Neural crest cell (in vitro differentiated cells): ENCODE results near the gene CYP27A1. TPM values are rescaled to one million over a fixed set of nuclear protein-coding genes. Genes with fewer than 3 reads are reported as not detected.

Source experiments
- DNase-seq: peaks from one replicate; pipeline ENCODE4 v3.0.0; 2021; ENCODE audit warnings: low read depth, mixed read lengths, low spot score
- H3K27ac Mint-ChIP-seq: one replicate; pipeline ENCODE4 v1.8.0; 2021; ENCODE audit warnings: mild to moderate bottlenecking, mixed read lengths; ENCODE audit not compliant: unreplicated experiment
- H3K27me3 Mint-ChIP-seq: 2 replicates; pipeline ENCODE4 v1.8.0; 2021; ENCODE audit warnings: low read depth, mild to moderate bottlenecking, mixed read lengths
- H3K36me3 Mint-ChIP-seq: 2 replicates; pipeline ENCODE4 v1.8.0; 2021; ENCODE audit warnings: low read depth, mild to moderate bottlenecking, mixed read lengths
- H3K4me1 Mint-ChIP-seq: 2 replicates; pipeline ENCODE4 v1.8.0; 2021; ENCODE audit warnings: mixed read lengths
- H3K4me3 Mint-ChIP-seq: one replicate; pipeline ENCODE4 v1.8.0; 2021; ENCODE audit warnings: mild to moderate bottlenecking, mixed read lengths
- H3K9me3 Mint-ChIP-seq: 2 replicates; pipeline ENCODE4 v1.8.0; 2021; ENCODE audit warnings: mixed read lengths
- CTCF ChIP-seq: fragments of 200-600 bp; sonication (generic); conservative IDR thresholded peaks from 2 replicates; pipeline ENCODE4 v1.5.0; 2021; ENCODE audit warnings: antibody characterized with exemption, mild to moderate bottlenecking
- total RNA-seq: library from RNA; stranded (reverse); gene quantifications from 2 replicates; pipeline ENCODE4 v1.2.1, GENCODE V29; 2021

Gene CYP27A1
- total RNA-seq, 1 donor from 2014 or later, result 3.2 TPM

GRCh38 chr2:218854860-218855259 lies 72.9 kb downstream of the CYP27A1 start:
- H3K9me3 Mint-ChIP-seq, result no peaks in the 10 kb centered on the region
- H3K27me3 Mint-ChIP-seq, result peaks cover 89% of the 10 kb centered on the region
- no peak for DNase-seq
- H3K27ac Mint-ChIP-seq, result no peak overlapping the region
- no peaks in the 10 kb centered on the region for H3K4me1 Mint-ChIP-seq
- H3K4me3 Mint-ChIP-seq, result no peak overlapping the region
- no peak for TF ChIP-seq CTCF
- no peaks in the 10 kb centered on the region for H3K36me3 Mint-ChIP-seq

- peaks cover 5% of the 10 kb centered on the region for H3K4me1 Mint-ChIP-seq
- no peak overlapping the region for H3K27ac Mint-ChIP-seq
- DNase-seq, result no peak
- H3K27me3 Mint-ChIP-seq, result peaks cover 89% of the 10 kb centered on the region
- no peak for TF ChIP-seq CTCF
- no peak overlapping the region for H3K4me3 Mint-ChIP-seq
- no peaks in the 10 kb centered on the region for H3K36me3 Mint-ChIP-seq
- no peaks in the 10 kb centered on the region for H3K9me3 Mint-ChIP-seq
These were observed 73.6 kb downstream of the CYP27A1 start for GRCh38 chr2:218855305-218856166.

- Mint-ChIP-seq H3K27me3 (peaks cover 89% of the 10 kb centered on the region), H3K27ac (no peak overlapping the region), H3K9me3 (no peaks in the 10 kb centered on the region), H3K4me3 (no peak overlapping the region), H3K36me3 (no peaks in the 10 kb centered on the region), H3K4me1 (peaks cover 10% of the 10 kb centered on the region)
- no peak for TF ChIP-seq CTCF
- no peak for DNase-seq
These were observed 74.4 kb downstream of the CYP27A1 start for GRCh38 chr2:218856167-218856895.

GRCh38 chr2:218856896-218857243 lies 74.9 kb downstream of the CYP27A1 start:
- H3K9me3 Mint-ChIP-seq, result no peaks in the 10 kb centered on the region
- peaks cover 89% of the 10 kb centered on the region for H3K27me3 Mint-ChIP-seq
- H3K4me3 Mint-ChIP-seq, result no peak overlapping the region
- TF ChIP-seq CTCF, result no peak
- peaks cover 10% of the 10 kb centered on the region for H3K4me1 Mint-ChIP-seq
- no peaks in the 10 kb centered on the region for H3K36me3 Mint-ChIP-seq
- H3K27ac Mint-ChIP-seq, result no peak overlapping the region
- no peak for DNase-seq

- DNase-seq, result no peak
- peaks cover 94% of the 10 kb centered on the region for H3K27me3 Mint-ChIP-seq
- TF ChIP-seq CTCF, result no peak
- no peaks in the 10 kb centered on the region for H3K9me3 Mint-ChIP-seq
- H3K27ac Mint-ChIP-seq, result no peak overlapping the region
- no peaks in the 10 kb centered on the region for H3K36me3 Mint-ChIP-seq
- peaks cover 10% of the 10 kb centered on the region for H3K4me1 Mint-ChIP-seq
- peak overlapping the region; percentile 64 for H3K4me3 Mint-ChIP-seq
These were observed 75.6 kb downstream of the CYP27A1 start for GRCh38 chr2:218857371-218858137.
